Measurements from ENCODE around the gene PHOSPHO2. TPM values are rescaled to one million over a fixed set of nuclear protein-coding genes. Genes with fewer than 3 reads are reported as not detected.

The PHOSPHO2 gene
- 0.36 and 1.1 TPM in 2 replicates for total RNA-seq

DNA sequence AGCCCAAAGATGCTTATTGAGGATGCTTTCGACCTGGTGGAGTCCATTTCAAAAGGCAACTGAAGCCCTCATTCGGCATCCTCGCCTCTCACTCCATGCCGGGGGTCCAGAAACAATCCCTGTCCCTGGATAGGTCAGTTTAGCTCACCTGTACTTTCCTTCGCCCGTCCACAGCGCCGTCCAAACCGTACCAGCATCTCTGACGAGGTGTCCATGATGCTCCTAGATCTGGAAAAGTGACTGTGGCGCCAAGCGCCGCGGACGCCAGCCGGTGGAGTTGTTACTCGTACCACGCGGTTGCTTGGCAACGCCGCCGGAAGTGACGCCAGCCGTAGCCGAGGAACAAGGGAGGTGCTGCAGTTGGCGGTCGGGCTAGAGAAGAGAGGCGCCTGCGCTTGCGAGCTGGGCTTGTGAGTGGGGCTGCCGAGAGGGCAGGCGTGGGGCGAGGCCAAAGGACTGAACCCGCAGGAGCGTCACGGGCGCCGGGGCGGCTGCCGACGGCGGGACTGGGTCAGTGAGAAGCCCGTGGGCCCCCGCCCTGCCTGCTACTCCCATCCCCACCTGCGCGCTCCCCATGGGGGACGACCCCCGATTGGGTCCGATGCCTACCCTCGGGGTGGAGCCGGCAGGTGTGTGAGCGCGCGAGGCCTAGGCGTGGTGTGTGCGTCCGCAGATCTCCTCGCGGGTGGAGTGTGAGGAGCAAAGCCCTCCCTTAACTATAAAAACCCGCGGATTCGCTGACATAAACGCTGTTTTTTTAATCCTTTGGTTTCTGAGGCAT lies at the start of gene PHOSPHO2, which contains the start of gene CFAP210:
TSS of gene PHOSPHO2 (plus strand) at position 357 of the 781 bp plus-strand sequence. CDS start 6,503 bp downstream, outside the sequence.
TSS of gene CFAP210 (minus strand) at position 293 of the 781 bp plus-strand sequence. CDS start at position 215, 78 bp downstream.

Other genes with a start within 250 kb of the PHOSPHO2 start
- gene BBS5, start 215.0 kb upstream of the PHOSPHO2 start, total RNA-seq = 3.1 and 5.0 TPM in 2 replicates
- 0.32 and 0.36 TPM in 2 replicates for gene KLHL41, start 184.8 kb upstream of the PHOSPHO2 start, total RNA-seq
- gene FASTKD1, start 120.6 kb upstream of the PHOSPHO2 start, total RNA-seq = 4.3 and 13.1 TPM in 2 replicates
- gene PPIG, start 110.1 kb upstream of the PHOSPHO2 start, total RNA-seq = 12.6 and 32.4 TPM in 2 replicates
- not detected in 2 replicates for gene CFAP210, start 64 bp upstream of the PHOSPHO2 start, total RNA-seq
- 3.2 and 4.9 TPM in 2 replicates for gene KLHL23, start 39.4 kb downstream of the PHOSPHO2 start, total RNA-seq
- gene SSB, start 104.4 kb downstream of the PHOSPHO2 start, total RNA-seq = 147 and 168 TPM in 2 replicates
- gene METTL5, start 130.4 kb downstream of the PHOSPHO2 start, total RNA-seq = 41.0 and 49.1 TPM in 2 replicates
- 24.2 and 32.6 TPM in 2 replicates for gene UBR3, start 133.0 kb downstream of the PHOSPHO2 start, total RNA-seq

Data from cardiac atrium fibroblast (primary cell).